HEK293 (cell line): ENCODE measurements around the gene TPRN.

Experiments
- KLF16 ChIP-seq: fragments of 450-650 bp; formaldehyde crosslinking; IDR thresholded peaks from 2 replicates; pipeline ENCODE4 v1.5.1; 2017; ENCODE audit warnings: missing biosample characterization, missing genetic modification characterization
- YY1 ChIP-seq: fragments of 450-650 bp; formaldehyde crosslinking; IDR thresholded peaks from 2 replicates; pipeline ENCODE4 v1.5.1; 2018; ENCODE audit warnings: missing biosample characterization, missing genetic modification characterization
- ZBTB8A ChIP-seq: fragments of 450-650 bp; formaldehyde crosslinking; IDR thresholded peaks from 2 replicates; pipeline ENCODE4 v1.5.1; 2016; ENCODE audit warnings: missing biosample characterization, missing genetic modification characterization
- ZNF112 ChIP-seq: fragments of 450-650 bp; formaldehyde crosslinking; IDR thresholded peaks from 2 replicates; pipeline ENCODE4 v1.5.0; 2017; ENCODE audit warnings: missing biosample characterization, missing genetic modification characterization
- ZNF274 ChIP-seq, 2 experiments: fragments of 200-500 bp in 1 of 2; fragments of 450-650 bp in 1 of 2; sonication (Bioruptor generic) in 1 of 2; formaldehyde crosslinking in 1 of 2; IDR thresholded peaks; 2 replicates each; pipeline versions ENCODE4 v1.5.1 to v1.6.1; 2014 to 2016; ENCODE audit warnings: borderline replicate concordance in 1 of 2, inconsistent platforms in 1 of 2, low read length in 1 of 2, missing biosample characterization in 1 of 2, missing genetic modification characterization in 1 of 2
- ZNF335 ChIP-seq: fragments of 450-650 bp; formaldehyde crosslinking; conservative IDR thresholded peaks from 2 replicates; pipeline ENCODE4 v1.5.1; 2016; ENCODE audit warnings: missing biosample characterization, missing genetic modification characterization
- ZNF560 ChIP-seq: fragments of 450-650 bp; formaldehyde crosslinking; IDR thresholded peaks from 2 replicates; pipeline ENCODE4 v1.5.1; 2017; ENCODE audit warnings: missing biosample characterization, missing genetic modification characterization, borderline replicate concordance
- ZNF596 ChIP-seq: fragments of 450-650 bp; IDR thresholded peaks from 2 replicates; pipeline ENCODE4 v1.5.0; 2018; ENCODE audit warnings: missing biosample characterization, mild to moderate bottlenecking, missing genetic modification characterization, moderate library complexity
- ZXDB ChIP-seq: fragments of 450-650 bp; formaldehyde crosslinking; IDR thresholded peaks from 2 replicates; pipeline ENCODE4 v1.5.1; 2016; ENCODE audit warnings: missing biosample characterization, missing genetic modification characterization
- TF ChIP-seq, protein P1 (sequence below): fragments of 450-650 bp; formaldehyde crosslinking; IDR thresholded peaks from 2 replicates; pipeline ENCODE4 v1.5.1; 2016; ENCODE audit warnings: missing biosample characterization, missing genetic modification characterization
- TF ChIP-seq, protein P2 (sequence below): fragments of 450-650 bp; formaldehyde crosslinking; IDR thresholded peaks from 2 replicates; pipeline ENCODE4 v1.5.1; 2017; ENCODE audit warnings: missing biosample characterization, missing genetic modification characterization
- TF ChIP-seq, protein P3 (sequence below): fragments of 450-650 bp; formaldehyde crosslinking; optimal IDR thresholded peaks from 2 replicates; pipeline ENCODE3; 2016; ENCODE audit warnings: missing biosample characterization, mild to moderate bottlenecking, missing genetic modification characterization
- TF ChIP-seq, protein P4 (sequence below): fragments of 450-650 bp; IDR thresholded peaks from 2 replicates; pipeline ENCODE4 v1.5.1; 2018; ENCODE audit warnings: missing biosample characterization, missing genetic modification characterization

DNA sequence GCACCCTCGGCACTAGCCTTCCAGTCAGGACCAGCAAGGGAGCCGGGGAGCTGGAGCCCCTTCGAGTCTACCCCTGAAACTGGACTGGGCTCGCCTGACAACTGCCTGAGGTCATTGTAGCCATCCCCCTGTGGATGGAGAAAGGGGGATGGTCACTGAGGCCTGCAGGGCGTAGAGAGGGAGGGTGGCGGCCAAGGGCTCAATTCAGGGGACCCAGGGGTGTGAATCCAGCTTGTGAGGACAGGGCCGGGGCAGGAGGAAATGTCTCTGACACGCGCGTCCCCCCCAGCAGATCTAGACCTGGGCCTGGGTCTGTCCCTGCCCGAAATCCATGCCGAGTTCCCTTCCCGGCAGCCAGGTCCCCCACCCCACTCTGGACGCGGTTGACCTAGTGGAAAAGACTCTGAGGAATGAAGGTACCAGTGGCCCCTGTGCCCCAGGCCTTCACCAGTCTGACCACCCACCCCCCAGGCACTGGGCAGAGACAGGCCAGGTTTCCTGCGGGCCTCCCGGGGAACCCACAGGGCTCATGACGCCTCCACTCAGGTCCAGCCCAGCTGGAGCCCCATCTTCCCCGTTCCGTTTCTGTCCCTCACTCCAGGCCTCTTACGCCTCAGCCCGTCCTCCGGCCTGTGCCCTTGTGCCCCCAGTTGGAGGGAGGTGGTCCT is 31.0 kb upstream of the TPRN start:
- TF ChIP-seq, protein P1, sequence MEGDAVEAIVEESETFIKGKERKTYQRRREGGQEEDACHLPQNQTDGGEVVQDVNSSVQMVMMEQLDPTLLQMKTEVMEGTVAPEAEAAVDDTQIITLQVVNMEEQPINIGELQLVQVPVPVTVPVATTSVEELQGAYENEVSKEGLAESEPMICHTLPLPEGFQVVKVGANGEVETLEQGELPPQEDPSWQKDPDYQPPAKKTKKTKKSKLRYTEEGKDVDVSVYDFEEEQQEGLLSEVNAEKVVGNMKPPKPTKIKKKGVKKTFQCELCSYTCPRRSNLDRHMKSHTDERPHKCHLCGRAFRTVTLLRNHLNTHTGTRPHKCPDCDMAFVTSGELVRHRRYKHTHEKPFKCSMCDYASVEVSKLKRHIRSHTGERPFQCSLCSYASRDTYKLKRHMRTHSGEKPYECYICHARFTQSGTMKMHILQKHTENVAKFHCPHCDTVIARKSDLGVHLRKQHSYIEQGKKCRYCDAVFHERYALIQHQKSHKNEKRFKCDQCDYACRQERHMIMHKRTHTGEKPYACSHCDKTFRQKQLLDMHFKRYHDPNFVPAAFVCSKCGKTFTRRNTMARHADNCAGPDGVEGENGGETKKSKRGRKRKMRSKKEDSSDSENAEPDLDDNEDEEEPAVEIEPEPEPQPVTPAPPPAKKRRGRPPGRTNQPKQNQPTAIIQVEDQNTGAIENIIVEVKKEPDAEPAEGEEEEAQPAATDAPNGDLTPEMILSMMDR (tag by site-specific recombination) = no peak
- TF ChIP-seq ZNF596 (tag by site-specific recombination) = no peak
- TF ChIP-seq KLF16 (tag by site-specific recombination) = no peak
- TF ChIP-seq, protein P2, sequence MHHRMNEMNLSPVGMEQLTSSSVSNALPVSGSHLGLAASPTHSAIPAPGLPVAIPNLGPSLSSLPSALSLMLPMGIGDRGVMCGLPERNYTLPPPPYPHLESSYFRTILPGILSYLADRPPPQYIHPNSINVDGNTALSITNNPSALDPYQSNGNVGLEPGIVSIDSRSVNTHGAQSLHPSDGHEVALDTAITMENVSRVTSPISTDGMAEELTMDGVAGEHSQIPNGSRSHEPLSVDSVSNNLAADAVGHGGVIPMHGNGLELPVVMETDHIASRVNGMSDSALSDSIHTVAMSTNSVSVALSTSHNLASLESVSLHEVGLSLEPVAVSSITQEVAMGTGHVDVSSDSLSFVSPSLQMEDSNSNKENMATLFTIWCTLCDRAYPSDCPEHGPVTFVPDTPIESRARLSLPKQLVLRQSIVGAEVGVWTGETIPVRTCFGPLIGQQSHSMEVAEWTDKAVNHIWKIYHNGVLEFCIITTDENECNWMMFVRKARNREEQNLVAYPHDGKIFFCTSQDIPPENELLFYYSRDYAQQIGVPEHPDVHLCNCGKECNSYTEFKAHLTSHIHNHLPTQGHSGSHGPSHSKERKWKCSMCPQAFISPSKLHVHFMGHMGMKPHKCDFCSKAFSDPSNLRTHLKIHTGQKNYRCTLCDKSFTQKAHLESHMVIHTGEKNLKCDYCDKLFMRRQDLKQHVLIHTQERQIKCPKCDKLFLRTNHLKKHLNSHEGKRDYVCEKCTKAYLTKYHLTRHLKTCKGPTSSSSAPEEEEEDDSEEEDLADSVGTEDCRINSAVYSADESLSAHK (tag by site-specific recombination) = no peak
- TF ChIP-seq, protein P3, sequence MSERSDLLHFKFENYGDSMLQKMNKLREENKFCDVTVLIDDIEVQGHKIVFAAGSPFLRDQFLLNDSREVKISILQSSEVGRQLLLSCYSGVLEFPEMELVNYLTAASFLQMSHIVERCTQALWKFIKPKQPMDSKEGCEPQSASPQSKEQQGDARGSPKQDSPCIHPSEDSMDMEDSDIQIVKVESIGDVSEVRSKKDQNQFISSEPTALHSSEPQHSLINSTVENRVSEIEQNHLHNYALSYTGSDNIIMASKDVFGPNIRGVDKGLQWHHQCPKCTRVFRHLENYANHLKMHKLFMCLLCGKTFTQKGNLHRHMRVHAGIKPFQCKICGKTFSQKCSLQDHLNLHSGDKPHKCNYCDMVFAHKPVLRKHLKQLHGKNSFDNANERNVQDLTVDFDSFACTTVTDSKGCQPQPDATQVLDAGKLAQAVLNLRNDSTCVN (tag by site-specific recombination) = no peak
- TF ChIP-seq ZNF112 (tag by site-specific recombination) = no peak
- TF ChIP-seq ZNF335 (tag by site-specific recombination) = no peak
- TF ChIP-seq, protein P4, sequence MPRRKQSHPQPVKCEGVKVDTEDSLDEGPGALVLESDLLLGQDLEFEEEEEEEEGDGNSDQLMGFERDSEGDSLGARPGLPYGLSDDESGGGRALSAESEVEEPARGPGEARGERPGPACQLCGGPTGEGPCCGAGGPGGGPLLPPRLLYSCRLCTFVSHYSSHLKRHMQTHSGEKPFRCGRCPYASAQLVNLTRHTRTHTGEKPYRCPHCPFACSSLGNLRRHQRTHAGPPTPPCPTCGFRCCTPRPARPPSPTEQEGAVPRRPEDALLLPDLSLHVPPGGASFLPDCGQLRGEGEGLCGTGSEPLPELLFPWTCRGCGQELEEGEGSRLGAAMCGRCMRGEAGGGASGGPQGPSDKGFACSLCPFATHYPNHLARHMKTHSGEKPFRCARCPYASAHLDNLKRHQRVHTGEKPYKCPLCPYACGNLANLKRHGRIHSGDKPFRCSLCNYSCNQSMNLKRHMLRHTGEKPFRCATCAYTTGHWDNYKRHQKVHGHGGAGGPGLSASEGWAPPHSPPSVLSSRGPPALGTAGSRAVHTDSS (tag by site-specific recombination) = no peak
- TF ChIP-seq ZXDB = no peak
- TF ChIP-seq ZBTB8A (tag by site-specific recombination) = no peak
- TF ChIP-seq ZNF560 = no peak
- no peak for TF ChIP-seq ZNF274 (IDR thresholded peaks at IDR 0.05; ENCODE audit: low read length)
- no peak for TF ChIP-seq ZNF274 (tag by site-specific recombination; IDR thresholded peaks at IDR 0.05; ENCODE audit: borderline replicate concordance)
- TF ChIP-seq YY1 (tag by site-specific recombination) = no peak
